HG03558 (cell line): Measurements from ENCODE around the gene DPH2.

Experiments used
- ATAC-seq: cut with Tn5 transposase; IDR thresholded peaks from one replicate; pipeline ENCODE4 v1.9.1; 2021; ENCODE audit warnings: moderate number of reproducible peaks; ENCODE audit not compliant: unreplicated experiment; ENCODE audit errors: extremely low read depth

Gene DPH2

GRCh38 chr1:44021156-44021555 lies 51.3 kb downstream of the DPH2 start:
- ATAC-seq: no peak

GRCh38 chr1:44021581-44022321 lies 51.9 kb downstream of the DPH2 start:
- no peak for ATAC-seq
